SIG-M5 (cell line): ENCODE data around the gene ACVR1B.
A peak's percentile ranks its signal among the peaks of the same experiment; 100 is the strongest.
"Not testable (repeated sequence)": the region's sequence is repeated elsewhere in the genome, so short reads cannot be mapped to it uniquely, and the experiment has no call there.

ENCODE experiments used
- DNase-seq: peaks from one replicate; lab custom pipeline; 2025; lab: John Stamatoyannopoulos, UW

Gene ACVR1B

DNA sequence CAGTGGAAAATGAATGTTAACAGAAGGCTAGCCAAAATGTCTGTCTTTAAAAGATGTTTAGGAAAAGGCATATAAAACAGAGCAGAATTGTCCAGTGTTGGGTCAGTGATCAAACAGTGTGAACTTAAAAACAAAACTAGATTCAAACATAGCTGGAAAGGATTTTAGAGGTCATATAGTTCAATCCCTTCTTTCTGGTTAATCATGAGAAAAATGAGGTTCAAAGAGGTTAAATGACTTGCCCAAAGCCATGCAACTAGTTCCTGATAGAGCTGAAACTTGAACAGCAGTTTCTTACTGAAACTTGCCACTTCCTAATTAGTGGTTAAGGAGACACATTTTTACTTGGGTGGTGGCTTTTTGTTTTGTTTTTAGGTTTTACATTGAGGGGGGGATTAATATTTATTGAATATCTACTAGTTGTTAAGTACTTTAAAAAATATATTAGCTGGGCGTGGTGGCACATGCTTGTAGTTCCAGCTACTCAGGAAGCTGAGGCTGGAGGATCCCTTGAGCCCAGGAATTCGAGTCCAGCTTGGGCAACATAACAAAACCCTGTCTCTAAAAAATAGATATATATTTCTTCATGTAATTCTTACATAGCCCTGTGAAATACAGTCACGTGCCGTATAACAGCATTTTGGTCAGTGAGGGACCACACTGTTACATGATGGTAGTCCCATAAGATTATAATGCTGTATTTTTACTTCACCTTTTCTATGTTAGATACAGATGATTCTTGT lies 20.4 kb downstream of the ACVR1B start:
- no peak for DNase-seq

DNA sequence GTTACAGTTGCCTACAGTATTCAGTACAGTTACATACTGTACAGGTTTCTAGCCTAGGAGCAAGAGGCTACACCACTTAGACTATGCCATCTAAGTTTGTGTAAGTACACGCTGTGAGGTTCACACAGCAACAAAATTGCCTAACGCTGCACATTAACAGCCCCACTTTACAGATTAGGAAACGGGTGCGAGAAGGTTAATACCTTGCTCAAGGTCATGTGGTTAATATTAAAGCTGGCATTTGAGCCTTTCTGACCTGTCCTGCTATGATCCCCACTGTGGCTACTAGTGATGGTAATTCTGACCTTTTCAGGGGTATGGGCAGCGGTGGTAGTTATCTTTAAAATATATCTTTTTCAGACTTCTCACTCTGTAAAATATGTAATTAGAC lies 20.9 kb downstream of the ACVR1B start:
- DNase-seq: peak; percentile 11

DNA sequence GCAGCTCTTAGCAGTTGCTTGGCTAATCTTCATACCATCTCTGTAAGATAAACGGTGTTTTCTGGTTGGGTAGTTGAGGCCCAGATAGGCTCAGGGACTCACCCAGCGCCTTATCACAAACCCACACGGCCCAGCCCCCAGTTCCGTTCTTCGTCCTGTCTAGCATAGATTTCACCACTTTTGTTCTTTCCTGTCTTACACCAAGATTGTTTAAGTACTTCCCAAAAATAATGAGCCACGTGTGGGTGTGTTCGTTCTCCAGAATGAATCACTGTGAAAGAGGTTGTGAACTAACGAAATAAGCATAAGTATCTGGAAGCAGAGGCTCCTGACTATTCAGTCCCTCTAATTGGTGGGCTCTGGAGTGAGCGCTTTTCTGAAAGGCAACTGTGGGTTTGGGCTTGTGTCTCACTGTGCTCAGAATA lies 21.4 kb downstream of the ACVR1B start:
- peak; percentile 98 for DNase-seq

DNA sequence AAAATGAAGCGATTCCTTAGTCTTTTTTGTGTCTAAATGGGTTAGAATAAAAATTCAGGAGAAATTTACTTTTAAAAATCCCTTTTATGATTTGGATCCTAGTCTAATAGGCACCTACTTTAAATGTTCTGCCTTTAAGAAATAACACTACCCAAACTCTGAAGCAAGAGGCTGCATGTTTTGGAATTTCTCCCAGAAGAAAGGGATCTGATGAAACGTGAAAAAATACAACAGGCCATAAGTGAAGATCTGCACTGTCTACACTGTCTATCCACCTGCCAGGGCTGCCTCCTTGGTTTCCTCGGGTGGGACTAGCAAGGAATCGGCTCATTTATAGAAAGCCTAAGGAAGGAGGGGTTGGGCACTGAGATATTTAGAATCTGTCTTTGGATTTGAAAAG lies 22.1 kb downstream of the ACVR1B start:
- DNase-seq: no peak

DNA sequence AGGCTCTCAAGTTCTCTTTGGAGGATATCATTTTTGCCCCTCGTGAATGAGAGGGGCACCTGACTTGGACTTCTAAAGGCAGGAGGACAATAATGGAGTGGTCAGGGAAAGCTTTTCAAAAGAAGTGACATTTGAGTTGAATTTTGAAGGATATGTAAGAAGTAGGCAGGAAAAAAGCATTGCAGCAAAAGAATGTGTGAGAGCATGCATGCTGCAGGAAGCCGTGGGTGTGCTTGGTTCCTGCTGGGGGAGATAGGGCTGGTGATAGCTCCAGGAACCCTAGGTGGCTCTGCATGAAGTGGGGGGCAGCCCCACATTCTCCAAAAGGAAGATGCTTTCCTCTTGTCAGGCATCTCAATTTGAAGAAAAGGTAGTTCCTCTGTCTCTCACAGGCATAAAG lies 23.1 kb downstream of the ACVR1B start:
- no peak for DNase-seq

DNA sequence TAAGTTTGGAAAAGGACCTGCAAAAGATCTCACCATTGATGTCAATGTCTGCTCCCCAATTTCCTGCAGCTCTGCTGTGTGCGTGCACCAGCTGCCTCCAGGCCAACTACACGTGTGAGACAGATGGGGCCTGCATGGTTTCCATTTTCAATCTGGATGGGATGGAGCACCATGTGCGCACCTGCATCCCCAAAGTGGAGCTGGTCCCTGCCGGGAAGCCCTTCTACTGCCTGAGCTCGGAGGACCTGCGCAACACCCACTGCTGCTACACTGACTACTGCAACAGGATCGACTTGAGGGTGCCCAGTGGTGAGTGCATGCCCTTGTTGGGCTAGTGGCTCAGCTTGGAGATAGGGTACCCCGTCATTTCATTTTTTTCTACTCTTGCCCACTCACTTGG lies 23.7 kb downstream of the ACVR1B start:
- DNase-seq: no peak

DNA sequence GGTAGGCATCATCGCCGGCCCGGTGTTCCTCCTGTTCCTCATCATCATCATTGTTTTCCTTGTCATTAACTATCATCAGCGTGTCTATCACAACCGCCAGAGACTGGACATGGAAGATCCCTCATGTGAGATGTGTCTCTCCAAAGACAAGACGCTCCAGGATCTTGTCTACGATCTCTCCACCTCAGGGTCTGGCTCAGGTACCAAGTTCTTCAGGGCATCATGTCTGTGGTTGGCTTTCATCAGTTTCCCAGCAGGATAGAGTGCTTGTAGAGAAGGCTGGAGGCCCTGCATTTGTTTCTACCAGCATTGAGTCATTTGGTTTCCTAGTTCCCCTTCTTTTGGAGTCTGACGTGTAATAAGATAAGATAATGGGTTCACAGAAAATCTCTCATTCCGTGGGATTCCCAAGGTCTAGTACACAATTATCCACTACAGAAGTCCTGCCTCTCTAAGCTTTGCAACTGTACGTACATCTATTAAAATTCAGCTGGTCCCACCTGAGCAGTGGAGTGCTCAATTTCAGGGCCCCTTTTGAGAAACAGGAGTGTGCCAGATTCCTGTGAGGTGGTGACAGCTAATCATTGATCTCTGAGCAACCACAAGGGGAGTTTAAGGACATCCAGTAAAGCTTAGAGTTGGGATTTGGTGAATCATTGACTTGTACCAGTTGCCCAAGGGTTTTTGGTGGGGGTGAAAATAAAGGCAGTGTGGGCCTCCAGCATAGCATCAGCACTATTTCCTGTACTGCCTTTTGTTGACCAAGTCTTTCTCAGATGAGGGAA lies 25.1 kb downstream of the ACVR1B start:
- peak; percentile 7 for DNase-seq

DNA sequence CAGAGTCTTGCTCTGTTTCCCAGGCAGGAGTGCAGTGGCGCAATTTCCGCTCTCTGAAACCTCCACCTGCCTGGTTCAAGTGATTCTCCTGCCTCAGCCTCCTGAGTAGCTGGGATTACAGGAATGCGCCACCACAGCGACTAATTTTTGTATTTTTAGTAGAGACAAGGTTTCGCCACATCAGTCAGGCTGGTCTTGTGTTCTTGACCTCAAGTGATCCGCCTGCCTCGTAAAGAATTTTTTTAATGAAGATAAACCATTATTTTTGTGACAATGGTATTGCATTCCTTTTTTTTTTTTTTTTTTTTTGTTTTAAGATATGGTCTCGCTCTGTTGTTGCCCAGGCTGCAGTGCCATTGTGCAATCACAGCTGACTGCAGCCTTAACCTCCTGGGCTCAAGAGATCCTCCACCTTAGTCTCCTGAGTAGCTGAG lies 25.8 kb downstream of the ACVR1B start:
- no peak for DNase-seq

DNA sequence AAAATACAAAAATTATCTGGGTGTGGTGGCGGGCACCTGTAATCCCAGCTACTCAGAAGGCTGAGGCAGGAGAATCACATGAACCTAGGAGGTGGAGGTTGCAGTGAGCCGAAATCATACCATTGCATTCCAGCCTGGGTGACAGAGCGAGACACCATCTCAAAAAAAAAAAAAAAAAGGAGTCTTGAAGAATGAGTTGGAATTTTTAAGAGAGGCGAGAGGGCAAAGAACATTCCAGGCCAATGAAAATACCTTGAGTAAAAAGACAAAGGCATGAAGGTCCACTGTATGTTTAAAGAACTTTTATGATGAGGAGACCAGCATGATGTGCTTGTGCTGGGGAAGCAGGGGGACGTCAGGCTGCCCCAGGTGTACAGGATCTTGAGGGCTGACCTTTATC lies 27.8 kb downstream of the ACVR1B start:
- DNase-seq: not testable (repeated sequence)

DNA sequence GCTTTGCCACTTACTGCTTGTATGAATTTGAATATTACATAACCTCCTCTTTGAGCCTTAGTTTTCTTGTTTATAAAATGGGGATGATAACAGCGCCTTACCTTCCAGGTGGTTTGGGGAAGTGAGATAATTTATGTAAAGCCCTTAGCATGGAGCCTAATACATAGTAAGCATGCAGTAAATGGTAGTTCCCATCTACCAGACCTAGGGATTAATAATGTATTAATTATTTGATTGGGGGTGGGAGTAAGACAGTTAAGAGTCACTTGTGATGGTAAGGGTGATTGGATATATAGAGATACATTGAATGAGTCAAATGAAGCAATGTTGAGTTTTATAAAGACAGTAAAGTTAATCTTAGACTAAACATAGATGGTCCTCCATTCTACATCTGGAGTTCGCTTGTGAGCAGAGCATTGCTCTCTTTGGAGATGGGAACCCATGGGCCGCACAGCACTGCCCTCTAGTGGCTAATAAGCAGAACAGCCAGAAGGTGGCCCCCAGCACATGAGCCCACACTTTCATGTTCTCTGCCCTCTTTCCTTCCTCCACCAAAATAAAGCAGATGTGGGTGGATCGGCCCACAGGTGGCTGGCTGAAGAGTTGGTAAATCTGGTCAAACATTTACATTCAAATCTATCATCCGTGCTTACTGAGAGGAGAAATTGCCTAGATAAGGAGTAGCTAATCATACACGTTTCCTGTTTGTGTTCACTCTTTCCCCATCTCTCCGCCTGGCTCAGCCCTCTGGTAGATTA lies 28.7 kb downstream of the ACVR1B start:
- no peak for DNase-seq

DNA sequence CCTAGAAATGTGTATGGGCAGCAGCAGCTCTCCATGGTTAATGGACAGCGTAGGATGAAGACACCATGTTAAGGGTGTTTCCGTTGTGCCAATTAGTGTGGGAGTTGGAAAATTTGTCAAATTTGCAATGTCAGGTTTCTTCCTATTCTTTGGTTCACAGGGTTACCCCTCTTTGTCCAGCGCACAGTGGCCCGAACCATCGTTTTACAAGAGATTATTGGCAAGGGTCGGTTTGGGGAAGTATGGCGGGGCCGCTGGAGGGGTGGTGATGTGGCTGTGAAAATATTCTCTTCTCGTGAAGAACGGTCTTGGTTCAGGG lies 29.3 kb downstream of the ACVR1B start:
- DNase-seq: no peak

DNA sequence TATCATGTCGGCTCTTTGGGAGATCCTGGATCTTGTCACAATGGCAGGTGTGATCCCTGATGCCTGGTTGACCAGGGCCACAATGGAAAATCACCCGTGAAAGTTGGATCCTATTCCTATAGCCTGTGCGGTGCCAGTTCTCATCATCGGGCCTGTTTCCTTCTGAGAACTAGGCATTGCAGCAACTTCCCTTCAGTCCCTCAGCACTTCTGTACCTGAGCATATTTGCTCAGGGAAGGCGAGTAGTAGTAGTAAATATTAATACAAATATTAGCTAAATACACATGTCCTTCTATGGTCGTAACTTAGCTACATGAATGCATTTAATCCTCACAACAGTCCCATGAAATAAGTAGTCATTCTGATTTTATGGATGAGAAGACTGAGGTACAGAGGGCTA lies 33.2 kb downstream of the ACVR1B start:
- no peak for DNase-seq

DNA sequence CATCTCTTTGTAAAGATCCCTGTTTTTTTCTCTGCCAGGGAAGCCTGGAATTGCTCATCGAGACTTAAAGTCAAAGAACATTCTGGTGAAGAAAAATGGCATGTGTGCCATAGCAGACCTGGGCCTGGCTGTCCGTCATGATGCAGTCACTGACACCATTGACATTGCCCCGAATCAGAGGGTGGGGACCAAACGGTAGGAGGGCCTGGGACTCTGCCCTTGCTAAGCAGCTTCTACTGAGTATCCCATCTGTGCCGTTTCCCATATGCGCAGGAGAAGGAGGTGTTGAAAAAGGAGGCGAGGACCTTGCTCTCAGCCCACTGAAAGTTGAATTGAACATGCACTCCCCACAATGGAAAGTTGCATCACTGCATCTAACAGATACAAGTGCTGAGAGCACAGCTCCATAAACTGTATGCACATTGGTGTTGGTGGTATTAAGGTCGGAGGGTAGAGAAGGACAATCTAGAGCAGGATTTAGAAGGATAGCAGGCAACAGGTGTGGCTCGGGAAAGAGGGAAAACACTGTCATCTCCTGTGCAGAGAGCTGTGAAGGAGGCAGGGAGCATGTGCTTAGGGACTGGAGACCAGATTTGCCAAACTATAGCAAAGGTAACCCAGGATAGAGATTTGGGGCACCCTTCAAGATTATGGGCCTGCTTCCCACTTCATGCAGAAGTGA lies 33.8 kb downstream of the ACVR1B start:
- DNase-seq: no peak

DNA sequence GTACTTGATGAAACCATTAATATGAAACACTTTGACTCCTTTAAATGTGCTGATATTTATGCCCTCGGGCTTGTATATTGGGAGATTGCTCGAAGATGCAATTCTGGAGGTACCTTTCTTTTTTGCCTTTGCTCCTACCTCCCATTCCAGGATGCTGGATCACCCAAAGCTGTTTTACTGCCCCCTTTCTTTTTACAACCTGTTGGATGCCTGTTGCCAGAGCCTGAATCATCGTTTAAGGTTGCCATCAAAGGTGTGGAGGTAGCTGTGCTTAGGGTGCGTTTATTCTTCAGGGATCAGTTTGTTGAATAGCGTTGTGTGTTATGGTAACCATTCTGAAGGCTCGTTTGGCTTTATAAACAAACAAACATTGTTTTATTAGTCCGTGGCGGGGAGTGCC lies 35.3 kb downstream of the ACVR1B start:
- DNase-seq: no peak

DNA sequence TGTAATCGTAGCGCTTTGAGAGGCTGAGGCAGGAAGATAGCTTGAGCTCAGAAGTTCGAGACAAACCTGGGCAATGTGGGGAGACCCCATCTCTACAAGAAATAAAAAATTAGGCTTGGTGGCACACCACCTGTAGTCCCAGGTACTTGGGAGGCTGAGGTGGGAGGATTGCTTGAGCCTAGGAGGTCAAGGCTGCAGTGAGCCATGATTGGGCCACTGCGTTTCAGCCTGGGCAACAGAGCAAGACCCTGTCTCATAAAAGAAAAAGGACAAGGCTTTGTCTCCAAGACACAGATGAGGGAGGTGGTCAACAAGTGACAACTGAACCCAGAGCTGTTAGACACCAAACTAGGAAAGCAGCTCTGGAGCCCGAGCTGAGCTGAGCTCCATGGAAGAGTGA lies 40.7 kb downstream of the ACVR1B start:
- no peak for DNase-seq

DNA sequence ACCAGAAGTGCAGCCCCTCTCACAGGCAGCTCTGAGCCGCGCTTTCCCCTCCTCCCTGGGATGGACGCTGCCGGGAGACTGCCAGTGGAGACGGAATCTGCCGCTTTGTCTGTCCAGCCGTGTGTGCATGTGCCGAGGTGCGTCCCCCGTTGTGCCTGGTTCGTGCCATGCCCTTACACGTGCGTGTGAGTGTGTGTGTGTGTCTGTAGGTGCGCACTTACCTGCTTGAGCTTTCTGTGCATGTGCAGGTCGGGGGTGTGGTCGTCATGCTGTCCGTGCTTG lies 43.0 kb downstream of the ACVR1B start:
- no peak for DNase-seq

DNA sequence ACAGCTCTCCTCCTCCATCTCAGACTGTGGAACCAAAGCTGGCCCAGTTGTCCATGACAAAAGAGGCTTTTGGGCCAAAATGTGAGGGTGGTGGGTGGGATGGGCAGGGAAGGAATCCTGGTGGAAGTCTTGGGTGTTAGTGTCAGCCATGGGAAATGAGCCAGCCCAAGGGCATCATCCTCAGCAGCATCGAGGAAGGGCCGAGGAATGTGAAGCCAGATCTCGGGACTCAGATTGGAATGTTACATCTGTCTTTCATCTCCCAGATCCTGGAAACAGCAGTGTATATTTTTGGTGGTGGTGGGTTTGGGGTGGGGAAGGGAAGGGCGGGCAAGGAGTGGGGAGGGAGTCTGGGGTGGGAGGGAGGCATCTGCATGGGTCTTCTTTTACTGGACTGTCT lies 43.5 kb downstream of the ACVR1B start:
- no peak for DNase-seq

DNA sequence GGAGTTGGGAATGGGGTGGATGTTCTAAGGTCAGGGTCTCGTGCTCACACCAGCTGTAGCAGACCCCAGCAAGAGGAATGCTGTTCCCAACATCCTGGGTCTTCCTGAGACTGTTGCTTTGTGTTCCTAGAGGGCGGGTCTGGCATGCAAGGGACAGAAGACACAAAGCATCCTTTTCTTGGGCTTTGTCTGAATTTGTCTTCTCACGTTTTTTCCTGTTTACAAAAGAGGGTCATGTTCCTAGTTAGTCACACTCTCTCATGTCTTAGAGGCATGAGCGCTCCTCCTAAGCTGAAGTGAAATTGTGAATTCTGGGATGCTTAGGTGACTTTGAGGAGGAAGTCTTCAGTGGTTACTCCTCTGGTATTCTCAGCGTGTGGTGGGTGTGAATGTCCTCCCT lies 45.6 kb downstream of the ACVR1B start:
- DNase-seq: no peak

DNA sequence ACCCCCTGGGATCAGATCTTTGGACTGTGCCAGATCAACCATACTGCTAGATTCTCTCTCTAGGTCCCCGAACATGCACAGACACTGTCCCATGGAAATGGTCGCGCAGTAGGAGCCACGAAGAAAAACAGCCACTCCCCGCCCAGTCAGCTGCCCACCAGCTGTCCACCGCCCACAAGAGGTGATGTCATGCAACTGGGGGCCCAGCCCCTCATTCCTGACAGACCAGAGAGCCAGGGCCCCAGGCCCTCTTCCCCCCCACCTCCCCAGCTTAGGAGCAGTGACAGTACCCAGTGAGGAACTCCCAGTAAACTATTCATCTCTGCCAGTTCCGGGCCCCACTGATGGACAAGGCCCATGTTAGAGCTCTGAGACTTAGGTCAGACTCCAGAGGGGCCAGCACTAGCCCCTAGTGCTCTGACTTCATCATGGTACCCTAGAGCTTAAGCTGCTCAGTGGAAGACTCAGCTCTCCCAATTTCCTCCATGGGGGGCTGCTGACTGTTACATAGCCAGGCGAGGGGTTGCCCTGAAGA lies 51.6 kb downstream of the ACVR1B start:
- no peak for DNase-seq

DNA sequence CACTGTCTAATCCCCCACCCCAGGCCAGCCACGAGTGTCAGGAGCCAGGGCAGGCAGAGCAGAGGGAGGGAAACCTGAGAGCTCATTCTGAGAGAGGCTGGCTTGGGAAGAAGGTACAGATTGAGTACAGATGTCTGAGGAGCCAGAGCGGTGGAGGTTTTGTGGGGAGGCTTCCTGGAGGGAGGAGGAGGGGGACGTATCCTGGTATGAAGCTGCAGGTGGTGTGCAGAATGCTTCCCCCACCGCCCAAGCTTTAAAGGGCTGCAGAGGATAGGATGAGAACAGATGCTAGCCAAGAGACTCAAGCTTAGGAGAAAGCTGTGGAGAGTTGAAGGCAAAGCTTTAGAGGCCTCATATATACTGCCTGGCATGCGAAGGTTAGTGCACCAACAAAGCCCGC lies 52.1 kb downstream of the ACVR1B start:
- DNase-seq: no peak

DNA sequence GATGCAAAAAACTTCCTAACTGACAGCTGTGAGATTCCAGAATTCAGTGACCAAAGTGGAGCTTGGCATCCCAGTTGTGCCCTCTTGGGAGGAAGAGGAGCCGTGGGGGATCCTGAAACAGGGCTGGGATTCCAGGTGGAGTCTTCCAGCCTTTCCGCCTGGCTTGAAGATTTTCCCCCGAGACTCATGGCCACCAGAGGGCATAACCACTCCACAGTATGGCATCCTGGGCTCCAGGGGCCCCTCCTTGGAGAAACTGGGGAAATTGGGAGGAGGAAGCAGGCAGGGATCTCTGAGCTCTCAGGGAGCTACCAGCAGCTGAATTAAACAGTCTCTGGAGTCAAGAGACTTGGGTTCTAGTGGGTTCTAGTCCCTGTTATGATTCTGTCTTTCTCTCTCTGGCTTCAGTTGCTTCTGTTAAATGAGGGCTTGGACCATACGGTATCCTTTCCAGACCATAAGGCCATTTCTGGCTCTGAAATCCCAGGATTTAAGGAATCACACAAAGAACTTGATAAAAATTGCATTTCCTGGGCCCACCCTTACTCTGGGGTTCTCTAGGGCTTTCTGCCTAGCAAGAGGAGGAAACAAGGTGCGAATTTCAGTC lies 52.6 kb downstream of the ACVR1B start:
- DNase-seq: no peak
